GM23338 (cell line): ENCODE results near the gene CCIN. TPM values are rescaled to one million over a fixed set of nuclear protein-coding genes. Genes with fewer than 3 reads are reported as not detected.
A peak's percentile ranks its signal among the peaks of the same experiment; 100 is the strongest.

Experiments used
- ATAC-seq: fragments of 200-7000 bp; cut with Tn5 transposase; 3 replicates; pipeline ENCODE4 v1.9.1; 2020
- DNase-seq: peaks from one replicate; pipeline ENCODE4 v3.0.0-alpha.2; 2015; ENCODE audit warnings: low spot score
- H2AFZ ChIP-seq: fragments of 200-600 bp; sonication (generic); 2 replicates; pipeline ENCODE4 v1.8.0; 2016; ENCODE audit warnings: antibody characterized with exemption, mild to moderate bottlenecking, moderate library complexity
- H3F3A ChIP-seq: fragments of 200-600 bp; sonication (generic); replicated peaks from 2 replicates; pipeline ENCODE4 v1.8.0; 2017; ENCODE audit warnings: antibody characterized with exemption, mixed run types, low read depth
- H3K27ac ChIP-seq: fragments of 200-600 bp; sonication (generic); 2 replicates; pipeline ENCODE4 v1.6.1; 2016; ENCODE audit warnings: low read depth
- H3K27me3 ChIP-seq: fragments of 200-600 bp; sonication (generic); 2 replicates; pipeline ENCODE4 v1.8.0; 2016; ENCODE audit warnings: mild to moderate bottlenecking, mixed run types, moderate library complexity; ENCODE audit not compliant: insufficient read depth
- H3K36me3 ChIP-seq: fragments of 200-600 bp; sonication (generic); 2 replicates; pipeline ENCODE4 v1.8.0; 2016; ENCODE audit warnings: mild to moderate bottlenecking; ENCODE audit not compliant: insufficient read depth
- H3K4me1 ChIP-seq: fragments of 200-600 bp; sonication (generic); 2 replicates; pipeline ENCODE4 v1.8.0; 2016; ENCODE audit warnings: mild to moderate bottlenecking, moderate library complexity; ENCODE audit not compliant: insufficient read depth
- H3K4me2 ChIP-seq: fragments of 200-600 bp; sonication (generic); 2 replicates; pipeline ENCODE4 v1.7.1; 2017; ENCODE audit warnings: mixed run types
- H3K4me3 ChIP-seq: fragments of 200-600 bp; sonication (generic); 2 replicates; pipeline ENCODE4 v1.6.1; 2016; ENCODE audit warnings: mixed run types
- H3K79me2 ChIP-seq: fragments of 200-600 bp; sonication (generic); replicated peaks from 2 replicates; pipeline ENCODE4 v1.8.0; 2017; ENCODE audit warnings: mild to moderate bottlenecking; ENCODE audit not compliant: insufficient read depth
- H3K9me2 ChIP-seq: fragments of 200-600 bp; sonication (generic); 2 replicates; pipeline ENCODE4 v1.8.0; 2017; ENCODE audit not compliant: insufficient read depth
- H4K20me1 ChIP-seq: fragments of 200-600 bp; sonication (generic); replicated peaks from 2 replicates; pipeline ENCODE4 v1.8.0; 2017; ENCODE audit warnings: mild to moderate bottlenecking; ENCODE audit not compliant: insufficient read depth
- H3K27ac Mint-ChIP-seq: 2 replicates; pipeline ENCODE4 v1.8.0; 2020; ENCODE audit warnings: inconsistent platforms, mild to moderate bottlenecking, moderate library complexity, mixed read lengths
- H3K27me3 Mint-ChIP-seq: 3 replicates; pipeline ENCODE4 v1.8.0; 2022; ENCODE audit warnings: low read depth, mild to moderate bottlenecking, moderate library complexity, mixed read lengths, inconsistent platforms; ENCODE audit not compliant: insufficient read depth, poor library complexity
- H3K36me3 Mint-ChIP-seq: 3 replicates; pipeline ENCODE4 v1.8.0; 2021; ENCODE audit warnings: low read depth, mild to moderate bottlenecking, inconsistent platforms, moderate library complexity, mixed read lengths
- H3K4me1 Mint-ChIP-seq: 3 replicates; pipeline ENCODE4 v1.8.0; 2020; ENCODE audit warnings: mild to moderate bottlenecking, inconsistent platforms, mixed read lengths
- H3K4me3 Mint-ChIP-seq: 3 replicates; pipeline ENCODE4 v1.8.0; 2021; ENCODE audit warnings: moderate library complexity, mild to moderate bottlenecking, inconsistent platforms, mixed read lengths
- H3K9me3 Mint-ChIP-seq: 3 replicates; pipeline ENCODE4 v1.8.0; 2020; ENCODE audit warnings: moderate library complexity, mild to moderate bottlenecking, inconsistent platforms, mixed read lengths
- CREB1 ChIP-seq: fragments of 250-450 bp; sonication (Bioruptor Pico); IDR thresholded peaks from 2 replicates; pipeline ENCODE4 v1.5.0; 2020; ENCODE audit warnings: low read depth, mild to moderate bottlenecking, moderate library complexity
- CTCF ChIP-seq, 2 experiments: fragments of 200-600 bp in 1 of 2; sonication (generic) in 1 of 2; conservative IDR thresholded peaks; 2 replicates each; pipeline versions ENCODE4 v1.5.1 to v1.6.1; 2016 to 2017; ENCODE audit warnings: antibody characterized with exemption in 2 of 2, low read depth in 2 of 2, mild to moderate bottlenecking in 2 of 2, moderate library complexity in 1 of 2
- EZH2 ChIP-seq: fragments of 200-600 bp; sonication (generic); IDR thresholded peaks from one replicate; pipeline ENCODE4 v1.8.0; 2017; ENCODE audit warnings: antibody characterized with exemption, mild to moderate bottlenecking, low read depth; ENCODE audit not compliant: unreplicated experiment
- EZH2phosphoT487 ChIP-seq: fragments of 200-600 bp; sonication (generic); IDR thresholded peaks from one replicate; pipeline ENCODE4 v1.8.1; 2018; ENCODE audit warnings: antibody characterized with exemption; ENCODE audit not compliant: unreplicated experiment
- JUNB ChIP-seq: IDR thresholded peaks from one replicate; pipeline ENCODE4 v1.6.1; 2016; ENCODE audit warnings: antibody characterized with exemption; ENCODE audit not compliant: unreplicated experiment
- NANOG ChIP-seq: IDR thresholded peaks from 2 replicates; pipeline ENCODE4 v1.6.1; 2016; ENCODE audit warnings: antibody characterized with exemption, borderline replicate concordance
- POLR2AphosphoS5 ChIP-seq: IDR thresholded peaks from 2 replicates; pipeline ENCODE4 v1.6.1; 2016; ENCODE audit warnings: antibody characterized with exemption, low read depth
- REST ChIP-seq: IDR thresholded peaks from one replicate; pipeline ENCODE4 v1.6.1; 2018; ENCODE audit warnings: antibody characterized with exemption; ENCODE audit not compliant: unreplicated experiment
- ZNF114 ChIP-seq: fragments of 250-450 bp; sonication (Bioruptor Pico); IDR thresholded peaks from 2 replicates; pipeline ENCODE4 v1.5.0; 2020; ENCODE audit warnings: mild to moderate bottlenecking, moderate library complexity
- ZNF331 ChIP-seq: fragments of 250-450 bp; sonication (Bioruptor Pico); IDR thresholded peaks from 2 replicates; pipeline ENCODE4 v1.5.0; 2020; ENCODE audit warnings: low read depth, mild to moderate bottlenecking, moderate library complexity
- ZNF462 ChIP-seq: fragments of 250-450 bp; sonication (Bioruptor Pico); IDR thresholded peaks from 2 replicates; pipeline ENCODE4 v1.5.0; 2020; ENCODE audit warnings: mild to moderate bottlenecking, moderate library complexity
- polyA plus RNA-seq: library from polyadenylated mRNA; unstranded; fragments of >200 nt; fragmentation: Nextera tagmentation; extraction: Ambion mirVana; gene quantifications from 2 replicates; pipeline ENCODE4 v1.2.1, GENCODE V29; 2016
- total RNA-seq: library from RNA; depleted of rRNA; stranded (reverse); fragments of >200 nt; shearing (Covaris generic); gene quantifications from 2 replicates; pipeline ENCODE4 v1.2.3, GENCODE V29; 2014

The CCIN gene
- total and polyA plus RNA-seq, 2 experiments from 2014 or later, result 0.14 TPM; not detected in 1

GRCh38 chr9:36188212-36188611 is 19.0 kb downstream of the CCIN start (continued):
- no peak for TF ChIP-seq CREB1 (CRISPR knock-in tag)
- no peak for TF ChIP-seq ZNF331 (CRISPR knock-in tag)
- no peak for TF ChIP-seq NANOG
- TF ChIP-seq CTCF (conservative IDR thresholded peaks at IDR 0.05; ENCODE audit: low read depth in 2 of 2), result no peak
- no peak for TF ChIP-seq EZH2phosphoT487
- TF ChIP-seq REST, result no peak
- TF ChIP-seq ZNF114, result no peak
- no peak for TF ChIP-seq POLR2AphosphoS5
- no peak for TF ChIP-seq JUNB

- H3K4me3 Mint-ChIP-seq, result peak overlapping the region; percentile 94
- peaks cover 31% of the 10 kb centered on the region for H3K4me1 Mint-ChIP-seq
- peaks cover 12% of the 10 kb centered on the region for H3K36me3 Mint-ChIP-seq
- peak overlapping the region; percentile 91 for H3K27ac Mint-ChIP-seq
- Histone ChIP-seq H3K27me3 (no peaks in the 10 kb centered on the region), H3K36me3 (no peaks in the 10 kb centered on the region), H3K4me1 (peaks cover 23% of the 10 kb centered on the region), H4K20me1 (peaks cover 25% of the 10 kb centered on the region), H3K27ac (peak overlapping the region; percentile 77), H3F3A (peaks cover 6% of the 10 kb centered on the region), H3K4me2 (peak overlapping the region; percentile 72), H2AFZ (no peak overlapping the region), H3K79me2 (peaks cover 41% of the 10 kb centered on the region), H3K4me3 (peak overlapping the region; percentile 98), H3K9me2 (peaks cover 11% of the 10 kb centered on the region; the same call in 1 of the 2 replicates)
- no peaks in the 10 kb centered on the region; the same call in 2 of the 3 replicates for H3K9me3 Mint-ChIP-seq
- ATAC-seq (peak; percentile 2; the same call in 1 of the 3 replicates), DNase-seq (peak; percentile 53)
- H3K27me3 Mint-ChIP-seq, result peaks cover 14% of the 10 kb centered on the region
- TF ChIP-seq EZH2phosphoT487 (no peak), EZH2 (no peak), NANOG (no peak), ZNF462 (CRISPR knock-in tag) (no peak), ZNF331 (CRISPR knock-in tag) (no peak), CREB1 (CRISPR knock-in tag) (no peak), ZNF114 (no peak), CTCF (conservative IDR thresholded peaks at IDR 0.05; ENCODE audit: low read depth in 2 of 2) (no peak)
Observed at GRCh38 chr9:36189976-36190375, 20.8 kb downstream of the CCIN start.
